Activated CD8-positive, alpha-beta T cell treated with anti-CD3 and anti-CD28 coated beads for 36 hours (primary cell): ENCODE results near the gene COL5A1. TPM values are rescaled to one million over a fixed set of nuclear protein-coding genes. Genes with fewer than 3 reads are reported as not detected.

Source experiments
- ATAC-seq: fragments of 200-7000 bp; cut with Tn5 transposase; one replicate; pipeline ENCODE4 v1.10.0; 2021; ENCODE audit warnings: mild to moderate bottlenecking, moderate library complexity
- CTCF ChIA-PET: fragments of 350-600 bp; sonication (Branson Sonifier 250); formaldehyde crosslinking; loops from one replicate; lab custom pipeline; 2021; ENCODE audit warnings: antibody characterized with exemption; lab: Charles Lee
- POLR2A ChIA-PET: fragments of 350-600 bp; sonication (Branson Sonifier 250); formaldehyde crosslinking; loops from one replicate; lab custom pipeline; 2021; ENCODE audit warnings: antibody characterized with exemption; lab: Charles Lee
- DNase-seq: peaks from one replicate; pipeline ENCODE4 v3.0.0-alpha.2; 2020
- H3K27ac Mint-ChIP-seq: one replicate; pipeline ENCODE4 v1.8.0; 2021; ENCODE audit warnings: mild to moderate bottlenecking, mixed read lengths
- H3K27me3 Mint-ChIP-seq: one replicate; pipeline ENCODE4 v1.8.0; 2021; ENCODE audit warnings: mixed read lengths
- H3K36me3 Mint-ChIP-seq: one replicate; pipeline ENCODE4 v1.8.0; 2021; ENCODE audit warnings: low read depth, mixed read lengths
- H3K4me1 Mint-ChIP-seq: one replicate; pipeline ENCODE4 v1.8.0; 2021; ENCODE audit warnings: low read depth, mixed read lengths
- H3K4me3 Mint-ChIP-seq: one replicate; pipeline ENCODE4 v1.8.0; 2021; ENCODE audit warnings: mild to moderate bottlenecking, moderate library complexity, mixed read lengths
- H3K9me3 Mint-ChIP-seq: one replicate; pipeline ENCODE4 v1.8.0; 2021; ENCODE audit warnings: mixed read lengths
- CTCF ChIP-seq: fragments of 200-600 bp; IDR thresholded peaks from one replicate; pipeline ENCODE4 v1.8.0; 2022; ENCODE audit warnings: antibody characterized with exemption, mild to moderate bottlenecking
- intact Hi-C: fragments of 100-400 bp; cut with micrococcal nuclease; formaldehyde crosslinking; loops from one replicate; pipeline ENCODE4 v1.10.0; 2022
- total RNA-seq, 2 experiments: library from RNA; stranded (reverse); gene quantifications; one replicate each; pipeline ENCODE4 v1.2.3, GENCODE V29; 2021

Gene COL5A1
- total RNA-seq, 2 experiments from 2014 or later = 0.29 to 0.34 TPM

GRCh38 chr9:134678666-134679443 lies 37.3 kb downstream of the COL5A1 start:
- H3K27ac Mint-ChIP-seq = no peak overlapping the region
- peaks cover 2% of the 10 kb centered on the region for H3K9me3 Mint-ChIP-seq
- no peaks in the 10 kb centered on the region for H3K36me3 Mint-ChIP-seq
- TF ChIP-seq CTCF = no peak
- peaks cover 2% of the 10 kb centered on the region for H3K27me3 Mint-ChIP-seq
- ChIA-PET POLR2A (no interaction called here), CTCF (no interaction called here)
- no peak overlapping the region for H3K4me3 Mint-ChIP-seq
- DNase-seq (no peak), ATAC-seq (no peak)
- no peaks in the 10 kb centered on the region for H3K4me1 Mint-ChIP-seq
- intact Hi-C loops = no loop called here

GRCh38 chr9:134679616-134680392 lies 38.2 kb downstream of the COL5A1 start:
- no peak for DNase-seq
- intact Hi-C loops = no loop called here
- CTCF ChIA-PET = no interaction called here
- no peaks in the 10 kb centered on the region for H3K36me3 Mint-ChIP-seq
- POLR2A ChIA-PET = no interaction called here
- TF ChIP-seq CTCF = no peak
- no peaks in the 10 kb centered on the region for H3K27me3 Mint-ChIP-seq
- no peaks in the 10 kb centered on the region for H3K4me1 Mint-ChIP-seq
- peaks cover 2% of the 10 kb centered on the region for H3K9me3 Mint-ChIP-seq
- ATAC-seq = no peak
- no peak overlapping the region for H3K27ac Mint-ChIP-seq
- H3K4me3 Mint-ChIP-seq = no peak overlapping the region

GRCh38 chr9:134680393-134681060 lies 38.9 kb downstream of the COL5A1 start:
- DNase-seq = no peak
- no peak overlapping the region for H3K27ac Mint-ChIP-seq
- intact Hi-C loops = no loop called here
- no peak for ATAC-seq
- CTCF ChIA-PET = no interaction called here
- H3K36me3 Mint-ChIP-seq = no peaks in the 10 kb centered on the region
- no peak for TF ChIP-seq CTCF
- no peaks in the 10 kb centered on the region for H3K4me1 Mint-ChIP-seq
- no peaks in the 10 kb centered on the region for H3K27me3 Mint-ChIP-seq
- POLR2A ChIA-PET = no interaction called here
- H3K9me3 Mint-ChIP-seq = no peaks in the 10 kb centered on the region
- no peak overlapping the region for H3K4me3 Mint-ChIP-seq

- DNase-seq = no peak
- Mint-ChIP-seq H3K4me1 (no peaks in the 10 kb centered on the region), H3K9me3 (no peaks in the 10 kb centered on the region), H3K27me3 (no peaks in the 10 kb centered on the region), H3K27ac (no peak overlapping the region), H3K4me3 (no peak overlapping the region), H3K36me3 (no peaks in the 10 kb centered on the region)
- CTCF ChIA-PET = no interaction called here
- intact Hi-C loops = no loop called here
- POLR2A ChIA-PET = no interaction called here
- ATAC-seq = no peak
- TF ChIP-seq CTCF = no peak
Observed at GRCh38 chr9:134681061-134681661, 39.6 kb downstream of the COL5A1 start.
